HepG2 (cell line): Measurements from ENCODE around the gene B9D2. TPM values are rescaled to one million over a fixed set of nuclear protein-coding genes. Genes with fewer than 3 reads are reported as not detected.
A peak's percentile ranks its signal among the peaks of the same experiment; 100 is the strongest.

ENCODE experiments used
- ASH2L ChIP-seq: fragments of 300-600, 200-600 bp; sonication (generic); IDR thresholded peaks from 2 replicates; pipeline ENCODE4 v1.7.0; 2017; ENCODE audit warnings: low read depth, mild to moderate bottlenecking, moderate library complexity, mixed read lengths, low read length; ENCODE audit not compliant: insufficient read length
- HNF4A ChIP-seq: sonication (generic); formaldehyde crosslinking; IDR thresholded peaks from 2 replicates; pipeline ENCODE4 v1.4.0; 2020; ENCODE audit warnings: missing genetic modification reagents
- HOXA5 ChIP-seq: sonication (generic); formaldehyde crosslinking; IDR thresholded peaks from 2 replicates; pipeline ENCODE4 v1.4.0; 2020; ENCODE audit warnings: missing genetic modification reagents
- KDM4B ChIP-seq: sonication (generic); formaldehyde crosslinking; IDR thresholded peaks from 2 replicates; pipeline ENCODE4 v1.4.0; 2020; ENCODE audit warnings: missing genetic modification reagents
- SATB2 ChIP-seq: sonication (generic); formaldehyde crosslinking; IDR thresholded peaks from 2 replicates; pipeline ENCODE4 v1.5.0; 2020; ENCODE audit warnings: missing genetic modification reagents
- SP140L ChIP-seq: sonication (generic); formaldehyde crosslinking; IDR thresholded peaks from 2 replicates; pipeline ENCODE4 v1.4.0; 2020; ENCODE audit warnings: missing genetic modification reagents, borderline replicate concordance
- ZBTB20 ChIP-seq: sonication (generic); formaldehyde crosslinking; IDR thresholded peaks from 2 replicates; pipeline ENCODE4 v1.8.1; 2023; ENCODE audit warnings: missing genetic modification reagents, low read depth, mild to moderate bottlenecking, borderline replicate concordance
- ZMAT3 ChIP-seq: sonication (generic); formaldehyde crosslinking; conservative IDR thresholded peaks from 2 replicates; pipeline ENCODE4 v1.7.0; 2021; ENCODE audit warnings: missing genetic modification reagents
- ZNF256 ChIP-seq: sonication (generic); formaldehyde crosslinking; conservative IDR thresholded peaks from 2 replicates; pipeline ENCODE4 v1.4.0; 2020; ENCODE audit warnings: missing genetic modification reagents
- ZNF274 ChIP-seq: sonication (generic); formaldehyde crosslinking; IDR thresholded peaks from 2 replicates; pipeline ENCODE4 v1.5.1; 2020; ENCODE audit warnings: mild to moderate bottlenecking, missing genetic modification reagents
- ZNF296 ChIP-seq: sonication (generic); formaldehyde crosslinking; conservative IDR thresholded peaks from 2 replicates; pipeline ENCODE4 v1.5.0; 2020; ENCODE audit warnings: mild to moderate bottlenecking, missing genetic modification reagents
- ZNF567 ChIP-seq: sonication (generic); formaldehyde crosslinking; IDR thresholded peaks from 2 replicates; pipeline ENCODE4 v1.8.1; 2023; ENCODE audit warnings: mild to moderate bottlenecking, missing genetic modification reagents, borderline replicate concordance
- ZNF619 ChIP-seq: sonication (generic); formaldehyde crosslinking; IDR thresholded peaks from 2 replicates; pipeline ENCODE4 v1.4.0; 2020; ENCODE audit warnings: mild to moderate bottlenecking, missing genetic modification reagents
- polyA plus RNA-seq, 8 experiments: library from polyadenylated mRNA; depleted of rRNA in 3 of 8; stranded (reverse) in 7 of 8; unstranded in 1 of 8; fragments of >200 nt; fragmentation: Illumina TruSeq in 4 of 8; extraction: Trizol in 4 of 8; gene quantifications; 2 replicates each; pipeline versions ENCODE4 v1.2.1 to v1.2.3, GENCODE V29; 2011 to 2016; ENCODE audit warnings: low read depth in 4 of 8, missing spikeins in 1 of 8, mixed read lengths in 1 of 8; ENCODE audit not compliant: insufficient read depth in 1 of 8
- total RNA-seq, 5 experiments: library from RNA; depleted of rRNA; stranded (reverse); fragments of >200 nt; fragmentation: Illumina TruSeq; extraction: Trizol; gene quantifications; 2 replicates each; pipeline ENCODE4 v1.2.3, GENCODE V29; 2016; ENCODE audit warnings: low read depth in 1 of 5
- TF ChIP-seq, protein P1 (sequence below): sonication (generic); formaldehyde crosslinking; IDR thresholded peaks from 2 replicates; pipeline ENCODE4 v1.4.0; 2020; ENCODE audit warnings: missing genetic modification reagents, mild to moderate bottlenecking, borderline replicate concordance
- TF ChIP-seq, protein P2 (sequence below): sonication (generic); formaldehyde crosslinking; IDR thresholded peaks from one replicate; pipeline ENCODE4 v1.5.1; 2020; ENCODE audit warnings: mild to moderate bottlenecking, missing genetic modification reagents; ENCODE audit errors: not compliant biosample characterization
- TF ChIP-seq, protein P3 (sequence below): sonication (generic); formaldehyde crosslinking; IDR thresholded peaks from 2 replicates; pipeline ENCODE4 v1.8.0; 2022; ENCODE audit warnings: mild to moderate bottlenecking, missing genetic modification reagents; ENCODE audit not compliant: insufficient replicate concordance

The B9D2 gene
- total and polyA plus RNA-seq, 2 of the 13 experiments (the other 11 are each of a cell fraction or from before 2014, with no cell fraction given) = 3.1 to 4.4 TPM

DNA sequence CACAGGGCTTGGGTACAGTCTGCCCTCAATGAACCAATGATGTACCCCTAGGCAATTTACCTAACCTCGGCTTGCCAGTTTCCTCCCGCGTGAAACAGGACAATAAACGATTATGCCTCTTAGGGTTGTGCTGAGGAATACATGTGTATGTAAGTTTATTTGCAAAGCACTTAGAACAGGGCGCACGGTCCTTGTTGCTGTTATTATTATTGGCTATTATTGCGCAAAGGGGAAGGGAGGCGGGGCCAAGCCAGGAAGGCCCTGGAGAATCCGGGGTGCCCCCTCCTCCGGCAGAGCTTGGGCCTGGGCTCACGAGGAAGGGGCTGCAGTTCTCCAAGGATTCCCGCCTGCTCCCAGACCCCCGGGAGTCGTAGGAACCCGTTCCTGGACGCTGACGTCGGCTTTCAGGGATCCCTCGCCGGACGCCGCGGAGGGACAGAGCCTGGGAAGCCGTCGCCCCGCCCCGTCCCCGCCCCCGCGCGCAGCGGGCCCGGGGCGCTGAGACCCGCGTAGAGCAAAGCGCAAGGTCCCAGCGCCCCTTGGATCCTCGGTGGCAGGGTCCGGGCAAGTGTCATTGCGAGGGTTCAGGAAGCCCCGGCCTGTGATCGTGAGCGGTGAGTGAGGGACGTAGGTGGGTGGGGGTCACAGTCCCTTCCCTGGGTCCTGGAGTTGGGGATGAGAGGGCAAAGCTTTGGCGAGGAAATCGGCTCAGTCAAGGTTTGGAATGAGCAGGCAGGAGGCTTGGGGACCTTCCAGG lies 12.5 kb upstream of the B9D2 start, which contains the start of gene TMEM91 (continued):
- TF ChIP-seq, protein P1, sequence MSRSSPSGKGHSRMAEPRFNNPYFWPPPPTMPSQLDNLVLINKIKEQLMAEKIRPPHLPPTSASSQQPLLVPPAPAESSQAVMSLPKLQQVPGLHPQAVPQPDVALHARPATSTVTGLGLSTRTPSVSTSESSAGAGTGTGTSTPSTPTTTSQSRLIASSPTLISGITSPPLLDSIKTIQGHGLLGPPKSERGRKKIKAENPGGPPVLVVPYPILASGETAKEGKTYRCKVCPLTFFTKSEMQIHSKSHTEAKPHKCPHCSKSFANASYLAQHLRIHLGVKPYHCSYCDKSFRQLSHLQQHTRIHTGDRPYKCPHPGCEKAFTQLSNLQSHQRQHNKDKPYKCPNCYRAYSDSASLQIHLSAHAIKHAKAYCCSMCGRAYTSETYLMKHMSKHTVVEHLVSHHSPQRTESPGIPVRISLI (CRISPR knock-in tag) = no peak
- TF ChIP-seq, protein P2, sequence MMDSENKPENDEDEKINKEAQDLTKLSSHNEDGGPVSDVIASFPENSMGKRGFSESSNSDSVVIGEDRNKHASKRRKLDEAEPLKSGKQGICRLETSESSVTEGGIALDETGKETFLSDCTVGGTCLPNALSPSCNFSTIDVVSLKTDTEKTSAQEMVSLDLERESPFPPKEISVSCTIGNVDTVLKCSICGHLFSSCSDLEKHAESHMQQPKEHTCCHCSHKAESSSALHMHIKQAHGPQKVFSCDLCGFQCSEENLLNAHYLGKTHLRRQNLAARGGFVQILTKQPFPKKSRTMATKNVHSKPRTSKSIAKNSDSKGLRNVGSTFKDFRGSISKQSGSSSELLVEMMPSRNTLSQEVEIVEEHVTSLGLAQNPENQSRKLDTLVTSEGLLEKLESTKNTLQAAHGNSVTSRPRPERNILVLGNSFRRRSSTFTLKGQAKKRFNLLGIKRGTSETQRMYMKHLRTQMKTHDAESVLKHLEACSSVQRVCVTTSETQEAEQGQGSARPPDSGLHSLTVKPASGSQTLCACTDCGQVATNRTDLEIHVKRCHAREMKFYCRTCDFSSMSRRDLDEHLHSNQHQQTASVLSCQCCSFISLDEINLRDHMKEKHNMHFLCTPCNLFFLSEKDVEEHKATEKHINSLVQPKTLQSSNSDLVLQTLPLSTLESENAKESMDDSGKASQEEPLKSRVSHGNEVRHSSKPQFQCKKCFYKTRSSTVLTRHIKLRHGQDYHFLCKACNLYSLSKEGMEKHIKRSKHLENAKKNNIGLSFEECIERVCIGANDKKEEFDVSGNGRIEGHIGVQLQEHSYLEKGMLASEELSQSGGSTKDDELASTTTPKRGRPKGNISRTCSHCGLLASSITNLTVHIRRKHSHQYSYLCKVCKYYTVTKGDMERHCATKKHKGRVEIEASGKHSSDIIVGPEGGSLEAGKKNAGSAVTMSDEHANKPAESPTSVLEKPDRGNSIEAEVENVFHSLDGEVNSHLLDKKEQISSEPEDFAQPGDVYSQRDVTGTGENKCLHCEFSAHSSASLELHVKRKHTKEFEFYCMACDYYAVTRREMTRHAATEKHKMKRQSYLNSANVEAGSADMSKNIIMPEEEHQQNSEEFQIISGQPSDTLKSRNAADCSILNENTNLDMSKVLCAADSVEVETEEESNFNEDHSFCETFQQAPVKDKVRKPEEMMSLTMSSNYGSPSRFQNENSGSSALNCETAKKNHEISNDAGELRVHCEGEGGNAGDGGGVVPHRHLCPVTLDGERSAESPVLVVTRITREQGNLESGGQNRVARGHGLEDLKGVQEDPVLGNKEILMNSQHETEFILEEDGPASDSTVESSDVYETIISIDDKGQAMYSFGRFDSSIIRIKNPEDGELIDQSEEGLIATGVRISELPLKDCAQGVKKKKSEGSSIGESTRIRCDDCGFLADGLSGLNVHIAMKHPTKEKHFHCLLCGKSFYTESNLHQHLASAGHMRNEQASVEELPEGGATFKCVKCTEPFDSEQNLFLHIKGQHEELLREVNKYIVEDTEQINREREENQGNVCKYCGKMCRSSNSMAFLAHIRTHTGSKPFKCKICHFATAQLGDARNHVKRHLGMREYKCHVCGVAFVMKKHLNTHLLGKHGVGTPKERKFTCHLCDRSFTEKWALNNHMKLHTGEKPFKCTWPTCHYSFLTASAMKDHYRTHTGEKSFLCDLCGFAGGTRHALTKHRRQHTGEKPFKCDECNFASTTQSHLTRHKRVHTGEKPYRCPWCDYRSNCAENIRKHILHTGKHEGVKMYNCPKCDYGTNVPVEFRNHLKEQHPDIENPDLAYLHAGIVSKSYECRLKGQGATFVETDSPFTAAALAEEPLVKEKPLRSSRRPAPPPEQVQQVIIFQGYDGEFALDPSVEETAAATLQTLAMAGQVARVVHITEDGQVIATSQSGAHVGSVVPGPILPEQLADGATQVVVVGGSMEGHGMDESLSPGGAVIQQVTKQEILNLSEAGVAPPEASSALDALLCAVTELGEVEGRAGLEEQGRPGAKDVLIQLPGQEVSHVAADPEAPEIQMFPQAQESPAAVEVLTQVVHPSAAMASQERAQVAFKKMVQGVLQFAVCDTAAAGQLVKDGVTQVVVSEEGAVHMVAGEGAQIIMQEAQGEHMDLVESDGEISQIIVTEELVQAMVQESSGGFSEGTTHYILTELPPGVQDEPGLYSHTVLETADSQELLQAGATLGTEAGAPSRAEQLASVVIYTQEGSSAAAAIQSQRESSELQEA = no peak
- TF ChIP-seq, protein P3, sequence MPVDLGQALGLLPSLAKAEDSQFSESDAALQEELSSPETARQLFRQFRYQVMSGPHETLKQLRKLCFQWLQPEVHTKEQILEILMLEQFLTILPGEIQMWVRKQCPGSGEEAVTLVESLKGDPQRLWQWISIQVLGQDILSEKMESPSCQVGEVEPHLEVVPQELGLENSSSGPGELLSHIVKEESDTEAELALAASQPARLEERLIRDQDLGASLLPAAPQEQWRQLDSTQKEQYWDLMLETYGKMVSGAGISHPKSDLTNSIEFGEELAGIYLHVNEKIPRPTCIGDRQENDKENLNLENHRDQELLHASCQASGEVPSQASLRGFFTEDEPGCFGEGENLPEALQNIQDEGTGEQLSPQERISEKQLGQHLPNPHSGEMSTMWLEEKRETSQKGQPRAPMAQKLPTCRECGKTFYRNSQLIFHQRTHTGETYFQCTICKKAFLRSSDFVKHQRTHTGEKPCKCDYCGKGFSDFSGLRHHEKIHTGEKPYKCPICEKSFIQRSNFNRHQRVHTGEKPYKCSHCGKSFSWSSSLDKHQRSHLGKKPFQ (CRISPR knock-in tag) = no peak
- TF ChIP-seq ZNF256 (CRISPR knock-in tag) = no peak
- no peak for TF ChIP-seq ZMAT3 (CRISPR knock-in tag)
- no peak for TF ChIP-seq ZBTB20
- no peak for TF ChIP-seq ZNF296
- no peak for TF ChIP-seq SP140L
- TF ChIP-seq HOXA5 (CRISPR knock-in tag) = no peak
- no peak for TF ChIP-seq KDM4B (CRISPR knock-in tag)
- peak; percentile 27 for TF ChIP-seq ASH2L
- 0 out of 2 replicates have a peak, but pooled peaks have one; percentile 40 for TF ChIP-seq ZNF619 (CRISPR knock-in tag)
- TF ChIP-seq SATB2 = no peak
- peak; percentile 57; the same call in 1 of the 2 replicates for TF ChIP-seq ZNF567 (CRISPR knock-in tag)
- peak; percentile 53 for TF ChIP-seq HNF4A
- TF ChIP-seq ZNF274 = peak; percentile 8; the same call in 1 of the 2 replicates
